GM21825 (cell line): ENCODE data around the gene ZRSR2.
"Not testable (repeated sequence)": the region's sequence is repeated elsewhere in the genome, so short reads cannot be mapped to it uniquely, and the experiment has no call there.

Experiments
- ATAC-seq: cut with Tn5 transposase; IDR thresholded peaks from one replicate; pipeline ENCODE4 v1.9.1; 2021; ENCODE audit warnings: mild to moderate bottlenecking, moderate library complexity; ENCODE audit not compliant: unreplicated experiment

ZRSR2 gene, protein sequence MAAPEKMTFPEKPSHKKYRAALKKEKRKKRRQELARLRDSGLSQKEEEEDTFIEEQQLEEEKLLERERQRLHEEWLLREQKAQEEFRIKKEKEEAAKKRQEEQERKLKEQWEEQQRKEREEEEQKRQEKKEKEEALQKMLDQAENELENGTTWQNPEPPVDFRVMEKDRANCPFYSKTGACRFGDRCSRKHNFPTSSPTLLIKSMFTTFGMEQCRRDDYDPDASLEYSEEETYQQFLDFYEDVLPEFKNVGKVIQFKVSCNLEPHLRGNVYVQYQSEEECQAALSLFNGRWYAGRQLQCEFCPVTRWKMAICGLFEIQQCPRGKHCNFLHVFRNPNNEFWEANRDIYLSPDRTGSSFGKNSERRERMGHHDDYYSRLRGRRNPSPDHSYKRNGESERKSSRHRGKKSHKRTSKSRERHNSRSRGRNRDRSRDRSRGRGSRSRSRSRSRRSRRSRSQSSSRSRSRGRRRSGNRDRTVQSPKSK

DNA sequence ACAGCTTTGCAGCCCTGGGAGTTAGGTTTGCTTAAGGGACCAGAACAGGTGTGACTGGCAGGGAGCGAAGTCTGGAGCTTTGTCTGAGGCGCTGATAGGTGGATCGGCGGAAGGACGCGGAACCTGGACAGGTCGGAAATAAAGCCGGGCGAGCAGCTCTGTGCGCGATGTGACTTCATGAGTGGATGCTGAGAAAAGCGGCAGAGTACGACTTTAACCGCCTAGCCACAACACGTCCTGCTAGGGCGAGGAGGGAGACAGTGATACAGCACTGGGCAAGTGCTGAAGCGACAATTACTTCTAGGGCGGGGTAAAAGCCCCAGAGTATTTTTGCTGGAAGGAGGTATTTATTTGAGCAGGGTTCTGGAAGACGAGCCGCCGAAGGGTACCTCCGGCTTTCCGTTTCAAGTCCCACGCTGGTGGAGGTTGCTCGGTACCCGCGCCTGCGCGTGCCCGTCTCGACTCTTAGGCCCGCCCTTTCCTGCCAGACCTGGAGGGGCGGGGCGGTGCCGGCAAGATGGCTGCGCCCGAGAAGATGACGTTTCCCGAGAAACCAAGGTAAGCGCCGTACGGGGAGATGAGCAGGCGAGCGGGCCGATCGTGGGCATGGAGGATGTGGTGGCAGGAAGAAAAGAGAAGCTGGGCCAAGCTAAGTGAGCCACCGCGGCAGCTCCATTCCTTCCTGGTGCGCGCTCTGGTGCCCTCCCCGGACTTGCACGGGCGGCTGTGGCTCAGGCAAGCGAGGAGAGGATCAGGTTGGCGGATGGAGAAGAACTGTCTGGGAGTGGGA, at the start of gene ZRSR2:
TSS of gene ZRSR2 (plus strand) at position 506 of the 790 bp plus-strand sequence. CDS start at position 518, 12 bp downstream.
- ATAC-seq: peak; percentile 95

DNA sequence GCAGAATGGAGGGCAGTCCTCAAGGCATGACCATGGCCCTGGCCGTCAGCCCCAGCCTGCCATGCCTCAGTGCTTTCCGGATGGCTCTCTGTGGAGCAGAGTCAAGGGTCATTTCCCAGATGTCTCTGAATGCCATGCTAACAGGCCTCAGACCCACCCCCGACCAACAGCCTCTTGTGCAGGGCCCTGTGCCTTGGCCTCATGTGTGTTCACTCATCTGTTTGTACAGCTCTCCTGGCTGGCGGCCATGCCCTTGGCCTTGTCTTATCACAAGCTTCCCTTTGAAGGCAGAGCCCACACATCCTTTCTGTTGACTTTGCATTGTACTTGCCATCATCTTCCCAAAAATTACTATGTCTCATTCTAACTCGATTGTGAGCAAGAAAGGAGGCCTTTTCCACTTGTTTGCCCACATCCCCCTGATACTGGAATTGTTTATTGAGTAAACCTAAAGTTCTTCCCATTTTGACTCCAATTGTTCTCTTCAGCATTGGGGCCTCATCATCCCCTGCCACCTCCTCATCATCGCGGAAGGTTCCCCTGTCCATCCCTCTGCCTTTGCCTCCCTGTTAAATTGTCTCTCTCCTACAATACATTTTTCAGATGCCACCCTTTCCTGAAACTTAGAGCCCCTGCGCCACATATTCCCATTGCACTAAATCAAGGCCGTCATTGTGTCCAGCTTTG, 46.0 kb upstream of the ZRSR2 start:
- ATAC-seq: no peak

GRCh38 chrX:15745179-15745578, 45.1 kb upstream of the ZRSR2 start:
- no peak for ATAC-seq

DNA sequence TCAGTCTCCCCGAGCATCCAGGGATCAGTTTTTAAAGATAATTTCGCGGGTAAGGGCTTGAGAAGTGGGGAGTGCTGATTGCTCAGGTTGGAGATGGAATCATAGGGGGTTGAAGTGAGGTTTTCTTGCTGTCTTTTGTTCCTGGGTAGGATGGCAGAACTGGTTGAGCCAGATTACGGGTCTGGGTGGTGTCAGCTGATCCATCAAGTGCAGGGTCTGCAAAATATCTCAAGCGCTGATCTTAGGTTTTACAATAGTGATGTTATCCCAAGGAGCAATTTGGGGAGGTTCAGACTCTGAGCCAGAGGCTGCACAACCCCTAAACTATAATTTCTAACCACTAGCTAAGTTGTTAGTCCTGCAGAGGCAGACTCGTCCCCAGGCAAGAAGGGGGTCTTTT, 43.6 kb upstream of the ZRSR2 start:
- not testable (repeated sequence) for ATAC-seq

DNA sequence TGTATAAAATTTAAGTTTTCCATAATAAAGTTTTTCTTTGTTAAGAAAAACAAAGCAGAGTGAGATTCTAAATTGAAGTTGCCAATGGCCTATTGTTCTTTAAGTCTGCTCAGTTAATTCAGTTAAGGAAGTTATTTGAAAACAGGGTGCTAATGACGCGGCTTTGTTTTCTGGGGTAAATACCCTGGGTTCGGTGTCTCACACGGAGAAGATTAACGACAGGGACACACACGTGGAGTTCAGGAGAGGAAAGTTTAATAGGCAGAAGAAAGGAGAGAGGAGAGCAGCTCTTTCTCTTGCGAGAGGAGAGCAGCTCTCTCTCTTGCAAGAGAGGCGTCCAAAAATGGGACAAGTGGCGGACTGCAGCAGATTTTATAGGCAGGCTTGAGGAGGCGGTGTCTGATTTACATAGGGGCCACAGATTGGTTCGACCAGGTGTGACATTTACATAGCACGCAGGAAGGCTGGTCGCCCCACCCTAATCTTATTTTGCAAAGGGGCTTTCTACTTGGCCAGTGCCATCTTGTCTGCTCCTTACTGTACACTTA, 42.6 kb upstream of the ZRSR2 start:
- no peak for ATAC-seq

DNA sequence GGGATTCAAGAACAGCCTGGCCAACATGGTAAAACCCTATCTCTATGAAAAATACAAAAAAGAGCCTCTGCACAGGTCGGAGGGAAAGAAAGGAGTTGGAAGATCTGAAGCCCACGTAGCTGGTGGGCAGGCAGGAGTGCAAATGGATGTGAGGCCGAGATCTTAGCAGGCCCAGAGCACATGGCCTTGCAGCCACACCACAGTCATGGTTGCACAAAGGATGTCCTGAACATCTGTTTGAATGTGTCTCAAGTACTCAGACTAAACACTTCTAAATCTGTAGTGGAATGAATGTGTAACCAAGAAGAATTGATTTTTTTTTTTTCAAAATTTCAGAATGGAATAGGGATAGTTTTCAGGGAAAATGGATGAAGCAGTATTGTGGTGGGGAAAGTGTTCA, 41.4 kb upstream of the ZRSR2 start:
- ATAC-seq: no peak

GRCh38 chrX:15749642-15750610, 40.4 kb upstream of the ZRSR2 start:
- ATAC-seq: peak; percentile 88

DNA sequence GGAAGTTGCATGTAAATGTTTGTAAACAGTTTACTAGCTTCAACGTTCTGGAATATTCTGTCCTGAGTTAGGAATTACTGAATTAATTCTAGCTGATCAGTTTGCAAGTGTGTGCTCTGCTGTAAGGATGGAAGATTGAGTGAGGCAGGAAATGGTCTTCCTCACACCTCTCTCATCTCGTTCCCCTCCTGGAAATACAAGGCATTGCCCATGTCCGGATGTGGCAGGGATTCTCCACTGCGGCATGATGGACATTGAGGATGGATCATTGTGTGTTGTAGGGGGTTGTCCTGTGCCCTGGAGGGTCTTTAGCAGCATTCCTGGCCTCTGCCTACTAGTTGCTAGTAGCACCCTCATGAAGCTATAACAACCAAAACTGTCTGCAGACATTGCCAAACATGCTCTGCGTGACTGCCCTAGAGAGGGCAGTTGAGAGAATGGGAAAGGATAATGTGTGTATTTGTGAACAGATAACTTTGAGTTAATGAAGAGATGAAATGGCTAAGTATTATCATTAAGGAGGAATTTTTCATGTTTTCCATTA, 39.6 kb upstream of the ZRSR2 start:
- ATAC-seq: no peak

GRCh38 chrX:15751155-15751819, 39.0 kb upstream of the ZRSR2 start:
- no peak for ATAC-seq

DNA sequence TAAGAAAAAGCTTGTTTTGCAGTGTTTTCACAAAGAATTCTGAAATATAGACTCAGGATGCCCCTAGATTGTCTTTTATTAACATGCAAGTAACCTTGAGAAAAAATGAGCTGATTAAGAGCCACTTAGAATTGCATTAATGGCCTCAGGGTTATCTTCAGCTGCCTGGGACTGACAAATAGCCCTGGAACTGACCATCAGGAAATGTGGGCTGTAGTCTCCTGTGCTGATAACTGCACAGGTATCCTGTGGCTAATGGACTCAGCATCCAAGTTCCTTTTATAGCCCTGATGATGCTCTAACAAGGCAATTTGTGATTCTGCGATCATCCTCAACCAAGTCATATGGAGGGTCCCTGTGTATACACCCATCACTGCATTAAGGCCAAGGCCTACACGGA, 35.2 kb upstream of the ZRSR2 start:
- no peak for ATAC-seq

DNA sequence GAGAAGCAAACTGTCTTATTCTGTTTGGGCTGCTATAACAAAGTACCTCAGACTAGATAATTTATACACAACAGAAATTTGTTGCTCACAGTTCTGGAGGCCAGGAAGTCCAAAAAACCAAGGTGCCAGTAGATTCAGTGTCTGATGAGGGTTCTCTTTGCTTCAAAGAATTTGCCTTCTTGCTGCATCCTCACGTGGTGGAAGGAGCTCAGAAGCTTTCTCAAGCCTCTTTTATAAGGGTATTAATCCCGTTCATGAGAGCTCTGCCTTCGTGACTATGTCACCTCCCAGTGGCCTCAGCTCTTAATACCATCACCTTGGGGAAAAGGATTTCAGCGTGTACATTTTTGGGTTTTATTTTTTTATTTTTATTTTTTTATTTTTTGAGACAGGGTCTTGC, 32.1 kb upstream of the ZRSR2 start:
- ATAC-seq: no peak

DNA sequence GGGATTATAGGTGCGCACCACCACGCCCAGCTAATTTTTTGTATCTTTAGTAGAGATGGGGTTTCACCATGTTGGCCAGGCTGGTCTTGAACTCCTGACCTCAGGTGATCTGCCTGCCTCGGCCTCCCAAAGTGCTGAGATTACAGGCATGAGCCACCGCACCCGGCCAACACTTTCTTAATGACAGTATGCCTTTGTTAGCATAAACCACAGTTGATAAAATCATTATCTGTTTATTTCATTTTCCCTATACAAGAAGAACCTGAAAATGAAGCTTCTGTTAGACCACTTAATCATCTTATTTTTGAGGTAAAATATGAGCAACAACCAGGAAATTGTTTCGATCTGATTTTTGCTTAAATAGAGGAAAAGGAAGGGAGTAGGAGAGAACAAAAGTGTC, 30.4 kb upstream of the ZRSR2 start:
- ATAC-seq: not testable (repeated sequence)

GRCh38 chrX:15761564-15762191, 28.6 kb upstream of the ZRSR2 start:
- ATAC-seq: peak; percentile 74

DNA sequence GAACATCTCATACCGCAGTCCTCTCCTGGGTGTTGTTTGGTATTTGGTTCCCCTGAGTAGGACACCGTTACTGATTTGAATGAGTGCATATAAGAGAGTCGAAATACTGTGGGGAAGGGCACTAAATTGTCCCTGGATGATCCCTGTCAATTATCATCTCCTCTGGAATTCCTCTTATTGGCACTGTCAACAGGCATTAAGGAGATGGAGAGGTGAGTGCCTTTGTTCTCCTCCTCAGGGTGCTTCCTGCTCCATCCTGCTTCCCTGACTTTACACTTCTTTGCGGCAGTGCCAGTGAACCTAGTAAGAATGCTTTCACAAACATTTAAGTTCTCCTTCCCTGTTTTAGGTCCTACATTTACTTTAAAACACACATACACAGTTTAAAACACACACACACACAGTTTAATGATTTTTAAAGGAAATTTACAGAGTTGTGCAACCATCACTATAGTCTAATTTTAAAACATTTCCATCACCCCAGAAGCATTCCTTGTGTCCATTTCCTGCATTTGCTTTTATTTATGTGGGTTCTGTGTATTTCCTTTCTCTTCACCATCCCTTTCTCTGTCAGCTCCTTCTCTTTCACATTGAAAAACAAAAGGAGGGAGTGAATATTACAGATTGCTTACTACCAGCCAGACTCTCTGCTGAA, 20.9 kb upstream of the ZRSR2 start:
- no peak for ATAC-seq

- ATAC-seq: peak; percentile 89
Observed at GRCh38 chrX:15781961-15782699, 8.2 kb upstream of the ZRSR2 start.

GRCh38 chrX:15785176-15785750, 5.0 kb upstream of the ZRSR2 start:
- ATAC-seq: no peak

GRCh38 chrX:15786915-15787314, 3.4 kb upstream of the ZRSR2 start:
- ATAC-seq: no peak
